Measurements from ENCODE around the gene NLRP5. TPM values are rescaled to one million over a fixed set of nuclear protein-coding genes. Genes with fewer than 3 reads are reported as not detected.

NLRP5 gene
- total and polyA plus RNA-seq, 2 of the 4 experiments (the other 2 are of a cell fraction), result not detected

DNA sequence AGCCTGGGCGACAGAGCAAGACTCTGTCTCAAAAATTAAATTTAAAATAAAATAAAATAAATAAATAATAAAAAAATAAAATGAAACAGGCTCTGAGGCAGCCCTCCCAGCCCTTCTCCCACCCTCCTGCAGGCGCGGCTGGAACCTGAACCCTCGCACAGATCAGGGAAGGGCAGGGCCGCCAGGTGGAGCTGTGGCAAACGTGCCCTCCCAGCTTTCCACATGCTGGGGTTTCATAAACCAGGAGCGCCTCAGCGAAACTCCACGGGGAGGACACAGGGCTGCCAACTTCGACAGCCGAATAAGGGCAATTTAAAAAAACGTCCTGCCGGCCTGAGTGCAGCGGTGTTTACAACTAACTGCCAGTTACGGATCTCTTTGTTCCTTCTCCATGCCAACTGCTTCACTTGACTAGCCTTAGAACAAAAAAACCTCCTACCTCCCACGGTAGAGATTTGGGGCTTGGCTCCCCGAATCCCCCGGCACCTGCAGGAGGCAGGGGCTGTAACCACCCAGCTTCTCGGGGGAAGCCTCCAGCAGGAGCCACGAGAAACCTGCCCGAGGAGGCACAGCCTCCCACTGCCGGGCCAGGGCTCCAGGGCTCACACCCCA, 118.6 kb downstream of the NLRP5 start:
- Histone ChIP-seq H2BK120ac (ENCODE audit: low read depth, low read length) (no peak overlapping the region), H3K4me3 (ENCODE audit: insufficient read depth, low read depth, low read length) (no peak overlapping the region), H3K9me3 (ENCODE audit: control insufficient read depth, insufficient read depth, low read length) (no peaks in the 10 kb centered on the region), H3K4me1 (ENCODE audit: control insufficient read depth, insufficient read depth, low read length) (peaks cover 13% of the 10 kb centered on the region; the same call in 1 of the 2 replicates), H4K20me1 (ENCODE audit: insufficient read depth, low read length) (peaks cover 66% of the 10 kb centered on the region), H3K9ac (ENCODE audit: low read depth, low read length) (no peak overlapping the region), H2BK20ac (ENCODE audit: low read depth, low read length) (no peak overlapping the region), H2BK5ac (ENCODE audit: low read depth, low read length, poor library complexity, severe bottlenecking) (no peak overlapping the region), H2AK9ac (replicated peaks; ENCODE audit: low read depth, low read length, poor library complexity) (no peak overlapping the region), H3K4ac (ENCODE audit: low read depth, low read length) (no peak overlapping the region), H4K8ac (ENCODE audit: low read depth in 2 of 2, low read length in 2 of 2) (no peak overlapping the region), H3K18ac (ENCODE audit: low read depth, low read length) (no peak overlapping the region), H3K36me3 (ENCODE audit: control insufficient read depth, insufficient read depth, low read length) (peaks cover 15% of the 10 kb centered on the region), H2AFZ (replicated peaks; ENCODE audit: low read length, poor library complexity) (no peak overlapping the region), H3K23ac (ENCODE audit: low read depth, low read length) (no peak overlapping the region), H3K14ac (replicated peaks; ENCODE audit: low read depth, low read length) (no peak overlapping the region), H3K79me1 (ENCODE audit: low read depth in 1 of 2, low read length in 2 of 2) (peaks cover 3 to 35% of the 10 kb centered on the region in 2 experiments; a peak in 3 of 4 replicates), H3K27ac (ENCODE audit: insufficient read depth, low read length) (no peak overlapping the region), H4K5ac (ENCODE audit: low read depth, low read length) (no peak overlapping the region; the same call in 1 of the 2 replicates), H3K4me2 (ENCODE audit: low read depth, low read length) (no peak overlapping the region), H3K56ac (ENCODE audit: extremely low read depth, insufficient read depth, low read length) (no peak overlapping the region), H4K91ac (ENCODE audit: insufficient read depth, low read depth, low read length) (no peak overlapping the region), H2AK5ac (ENCODE audit: low read depth, low read length) (no peak overlapping the region), H3K9me1 (ENCODE audit: insufficient read depth, low read length) (peaks cover 2% of the 10 kb centered on the region; the same call in 1 of the 2 replicates), H3K27me3 (ENCODE audit: control insufficient read depth, insufficient read depth, low read length) (no peaks in the 10 kb centered on the region), H2BK15ac (ENCODE audit: low read depth, low read length) (no peak overlapping the region)
- dilution Hi-C loops (cut with HindIII; ENCODE audit: low sequenced_read_pairs, unreplicated experiment), result no loop called here
- DNase-seq (peak; percentile 33), ATAC-seq (ENCODE audit: low read depth) (peak; percentile 44)
- TF ChIP-seq, protein P1, sequence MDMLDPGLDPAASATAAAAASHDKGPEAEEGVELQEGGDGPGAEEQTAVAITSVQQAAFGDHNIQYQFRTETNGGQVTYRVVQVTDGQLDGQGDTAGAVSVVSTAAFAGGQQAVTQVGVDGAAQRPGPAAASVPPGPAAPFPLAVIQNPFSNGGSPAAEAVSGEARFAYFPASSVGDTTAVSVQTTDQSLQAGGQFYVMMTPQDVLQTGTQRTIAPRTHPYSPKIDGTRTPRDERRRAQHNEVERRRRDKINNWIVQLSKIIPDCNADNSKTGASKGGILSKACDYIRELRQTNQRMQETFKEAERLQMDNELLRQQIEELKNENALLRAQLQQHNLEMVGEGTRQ (IDR thresholded peaks at IDR 0.05; ENCODE audit: low read depth, low read length), result no peak
- TF ChIP-seq POLR2A (IDR thresholded peaks at IDR 0.05; ENCODE audit: low read depth, low read length) (no peak), CHD1 (IDR thresholded peaks at IDR 0.05; ENCODE audit: low read depth, low read length) (no peak), NFE2L2 (IDR thresholded peaks at IDR 0.05; ENCODE audit: low read depth, low read length) (no peak), FOS (IDR thresholded peaks at IDR 0.05; ENCODE audit: low read depth, low read length) (no peak), CEBPB (IDR thresholded peaks at IDR 0.05; ENCODE audit: low read depth, low read length) (no peak), MAFK (IDR thresholded peaks at IDR 0.05; ENCODE audit: low read depth, low read length) (no peak), SMC3 (IDR thresholded peaks at IDR 0.05; ENCODE audit: low read depth, low read length) (peak; percentile 31; the same call in 1 of the 2 replicates), RAD21 (IDR thresholded peaks at IDR 0.05; ENCODE audit: low read length) (peak; percentile 41; the same call in 1 of the 2 replicates)
- TF ChIP-seq, protein P2, sequence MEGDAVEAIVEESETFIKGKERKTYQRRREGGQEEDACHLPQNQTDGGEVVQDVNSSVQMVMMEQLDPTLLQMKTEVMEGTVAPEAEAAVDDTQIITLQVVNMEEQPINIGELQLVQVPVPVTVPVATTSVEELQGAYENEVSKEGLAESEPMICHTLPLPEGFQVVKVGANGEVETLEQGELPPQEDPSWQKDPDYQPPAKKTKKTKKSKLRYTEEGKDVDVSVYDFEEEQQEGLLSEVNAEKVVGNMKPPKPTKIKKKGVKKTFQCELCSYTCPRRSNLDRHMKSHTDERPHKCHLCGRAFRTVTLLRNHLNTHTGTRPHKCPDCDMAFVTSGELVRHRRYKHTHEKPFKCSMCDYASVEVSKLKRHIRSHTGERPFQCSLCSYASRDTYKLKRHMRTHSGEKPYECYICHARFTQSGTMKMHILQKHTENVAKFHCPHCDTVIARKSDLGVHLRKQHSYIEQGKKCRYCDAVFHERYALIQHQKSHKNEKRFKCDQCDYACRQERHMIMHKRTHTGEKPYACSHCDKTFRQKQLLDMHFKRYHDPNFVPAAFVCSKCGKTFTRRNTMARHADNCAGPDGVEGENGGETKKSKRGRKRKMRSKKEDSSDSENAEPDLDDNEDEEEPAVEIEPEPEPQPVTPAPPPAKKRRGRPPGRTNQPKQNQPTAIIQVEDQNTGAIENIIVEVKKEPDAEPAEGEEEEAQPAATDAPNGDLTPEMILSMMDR (conservative IDR thresholded peaks at IDR 0.05; ENCODE audit: low read depth, low read length), result peak; percentile 36
- in situ Hi-C loops (cut with MboI; ENCODE audit: low sequenced_read_pairs), result no loop called here
- intact Hi-C loops (cut with micrococcal nuclease), result no loop called here
- 70% methylated on average over 8 of the region's 22 CpGs; no CpG with 5 or more reads in 1 of the 2 experiments for WGBS, 2 experiments (ENCODE audit: extremely low coverage in 2 of 2, insufficient read length in 1 of 2)
- ChIA-PET POLR2A (ENCODE audit: unreplicated experiment) (no interaction called here), CTCF (interaction anchor here (0.6 kb wide), 1 partner anchor 24 kb away, joined by 4 read pairs; no protein-coding TSS in a partner anchor)
- BruUV-seq (replicated peaks), result no TSS peak
